MV-4-11 (cell line): ENCODE data around the gene ATG7.
"Not testable (repeated sequence)": the region's sequence is repeated elsewhere in the genome, so short reads cannot be mapped to it uniquely, and the experiment has no call there.

ENCODE experiments used
- DNase-seq: peaks from one replicate; lab custom pipeline; 2025; lab: John Stamatoyannopoulos, UW

ATG7 gene

DNA sequence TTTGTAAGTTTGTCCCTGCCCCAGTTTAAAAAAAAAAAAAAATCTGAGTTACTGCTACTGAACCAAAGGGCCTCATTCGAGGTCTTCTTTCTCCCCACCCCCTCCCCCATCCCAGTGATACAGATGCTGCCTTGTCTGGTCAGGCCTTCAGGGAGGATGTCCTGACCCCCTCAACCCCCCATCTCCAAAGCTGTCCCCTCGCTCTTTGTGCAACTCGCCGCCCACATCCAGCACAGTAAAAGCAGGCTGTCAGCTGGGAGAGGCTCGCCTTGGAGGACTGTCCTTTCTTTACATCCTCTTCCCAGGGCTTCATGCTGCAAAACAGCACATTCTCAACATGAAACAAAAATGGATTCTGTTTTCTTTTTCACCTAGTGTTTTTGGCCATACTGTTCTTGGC, 238.2 kb downstream of the ATG7 start:
- no peak for DNase-seq

DNA sequence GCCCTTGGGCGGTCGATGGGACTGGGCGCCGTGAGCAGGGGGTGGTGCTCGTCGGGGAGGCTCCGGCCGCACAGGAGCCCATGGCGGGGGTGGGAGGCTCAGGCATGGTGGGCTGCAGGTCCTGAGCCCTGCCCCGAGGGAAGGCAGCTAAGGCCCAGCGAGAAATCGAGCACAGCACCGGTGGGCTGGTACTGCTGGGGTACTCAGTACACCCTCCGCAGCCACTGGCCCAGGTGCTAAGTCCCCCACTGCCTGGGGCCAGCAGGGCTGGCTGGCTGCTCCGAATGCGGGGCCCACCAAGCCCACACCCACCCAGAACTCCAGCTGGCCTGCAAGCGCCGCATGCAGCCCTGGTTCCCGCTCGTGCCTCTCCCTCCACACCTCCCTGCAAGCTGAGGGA, 239.4 kb downstream of the ATG7 start:
- not testable (repeated sequence) for DNase-seq

- not testable (repeated sequence) for DNase-seq
Measured at GRCh38 chr3:11513125-11513816, 241.1 kb downstream of the ATG7 start.

GRCh38 chr3:11513817-11514135, 241.6 kb downstream of the ATG7 start:
- DNase-seq = no peak

DNA sequence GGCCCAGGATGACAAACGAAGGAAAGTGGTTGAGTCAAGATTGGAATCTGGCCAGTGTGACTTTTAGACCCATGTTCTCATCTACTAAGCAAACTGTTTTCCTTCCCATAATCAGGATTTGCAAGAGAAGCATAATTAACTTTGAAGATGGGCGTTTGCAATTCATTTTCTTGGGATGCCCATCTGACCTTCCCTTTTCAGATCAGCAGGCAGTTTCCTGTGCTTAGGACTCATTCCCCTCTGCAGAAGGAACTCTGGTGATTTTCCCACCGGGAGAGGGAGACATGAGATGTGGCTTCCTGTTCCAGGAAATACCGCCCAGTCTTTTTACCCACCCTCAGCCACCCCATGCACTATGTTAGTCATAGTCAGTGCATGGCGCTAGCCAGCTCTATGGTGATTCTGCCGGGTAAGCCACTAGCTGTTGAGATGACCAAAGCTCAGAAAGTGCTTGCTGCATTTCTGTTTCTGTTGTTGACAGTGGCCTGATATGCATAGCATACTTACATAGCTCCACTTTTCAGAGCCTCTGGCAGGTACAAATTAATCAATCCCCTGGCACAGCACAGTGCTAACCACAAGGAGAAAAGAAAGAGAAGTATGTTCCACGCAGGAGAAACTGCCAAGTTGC, 242.1 kb downstream of the ATG7 start:
- DNase-seq = peak; percentile 58

DNA sequence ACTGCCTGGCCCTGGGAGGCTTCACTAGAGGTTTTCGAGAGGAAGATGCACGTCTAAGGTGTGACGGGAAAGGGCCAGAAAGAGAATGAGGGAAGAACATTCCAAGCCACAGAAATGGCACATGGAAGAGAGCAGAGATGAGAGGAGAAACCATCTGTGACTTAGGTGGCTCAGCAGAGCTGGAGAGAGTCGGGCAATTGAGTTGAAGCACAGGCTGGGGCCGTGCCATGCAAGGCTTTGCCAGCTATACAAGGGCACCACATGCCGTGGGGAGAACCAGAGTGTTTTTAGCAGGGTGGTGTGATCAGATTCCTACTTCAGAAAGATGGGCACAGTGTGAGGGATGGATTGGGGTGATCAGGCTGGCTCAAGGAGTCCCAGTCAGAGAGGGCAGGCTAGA, 245.4 kb downstream of the ATG7 start:
- no peak for DNase-seq

DNA sequence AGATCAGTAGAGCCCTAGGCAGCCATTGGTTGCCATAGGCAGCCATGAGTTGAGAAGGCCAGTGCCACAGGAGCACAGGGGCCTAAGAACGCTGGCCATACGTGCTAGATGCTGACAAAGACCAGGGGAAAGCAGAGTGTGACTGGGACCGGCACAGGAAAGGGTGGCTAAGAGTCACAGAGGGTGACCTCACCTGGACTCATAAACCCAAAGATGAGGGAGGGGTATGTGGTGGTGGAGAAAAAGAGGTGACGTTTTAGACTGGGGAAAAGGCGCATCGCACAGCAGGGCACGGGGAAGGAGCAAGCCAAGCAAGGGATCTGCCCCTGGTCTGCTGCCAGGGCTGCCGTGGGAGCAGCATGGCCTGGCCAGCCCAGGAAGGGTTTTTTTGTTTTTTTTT, 249.0 kb downstream of the ATG7 start:
- DNase-seq = no peak

DNA sequence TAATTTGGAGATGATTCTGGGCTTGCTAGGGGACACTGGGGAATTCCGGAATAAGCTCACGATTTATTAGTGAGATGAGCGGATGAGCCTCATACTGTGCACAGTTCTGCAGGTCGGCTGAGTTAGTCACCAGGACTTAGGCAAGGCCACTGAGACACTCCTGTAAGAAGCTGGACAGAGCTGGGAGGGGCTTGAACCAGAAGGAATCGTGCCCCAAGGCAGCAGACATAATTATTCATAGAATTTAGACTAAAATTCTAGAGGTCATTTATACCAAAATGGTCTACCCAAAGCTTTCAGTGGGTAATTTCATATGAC, 250.2 kb downstream of the ATG7 start:
- DNase-seq = no peak

DNA sequence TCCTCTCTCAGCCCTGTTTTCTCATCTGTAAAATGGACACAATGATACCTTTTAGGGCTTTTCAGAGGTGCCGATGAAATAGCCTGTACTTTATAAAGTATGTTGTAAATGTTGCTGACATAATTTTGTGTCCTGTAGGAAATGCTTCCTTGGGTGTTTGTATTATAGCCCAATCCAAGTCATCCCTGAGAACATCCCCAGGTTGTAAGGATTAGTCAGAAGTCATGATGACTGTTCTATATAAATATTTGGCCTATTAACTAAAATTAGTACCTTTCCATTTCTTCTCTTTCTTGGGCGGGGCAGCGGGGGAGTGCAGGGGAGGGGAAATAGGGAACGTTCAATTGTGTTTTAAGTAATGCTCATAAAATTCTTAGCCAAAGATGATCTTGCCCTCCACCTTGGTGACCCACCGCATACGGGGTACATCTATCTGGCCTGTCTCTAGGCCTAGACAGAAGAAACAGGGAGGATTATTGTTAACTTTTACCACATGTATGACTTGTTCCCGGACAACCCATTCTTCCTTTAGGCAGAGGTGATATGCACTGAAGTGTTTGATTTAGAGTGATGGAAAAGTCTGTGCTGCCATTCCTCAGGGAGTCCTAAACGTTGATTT, 250.9 kb downstream of the ATG7 start:
- DNase-seq = no peak

- no peak for DNase-seq
Measured at GRCh38 chr3:11523572-11524101, 251.4 kb downstream of the ATG7 start.

DNA sequence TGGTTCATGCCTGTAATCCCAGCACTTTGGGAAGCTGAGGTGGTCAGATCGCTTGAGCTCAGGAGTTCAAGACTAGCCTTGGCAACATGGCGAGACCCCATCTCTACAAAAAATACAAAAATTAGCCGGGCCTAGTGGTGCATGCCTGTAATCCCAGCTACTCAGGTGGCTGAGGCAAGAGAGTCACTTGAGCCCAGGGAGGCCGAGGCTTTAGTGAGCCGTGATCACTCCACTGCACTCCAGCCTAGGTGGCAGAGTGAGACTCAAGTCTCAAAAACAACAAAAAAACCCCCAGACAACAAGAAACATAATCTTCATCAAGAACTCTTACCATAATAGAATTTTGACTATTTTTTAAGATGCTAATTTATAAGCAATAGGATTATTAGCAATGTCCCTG, 253.9 kb downstream of the ATG7 start:
- not testable (repeated sequence) for DNase-seq

DNA sequence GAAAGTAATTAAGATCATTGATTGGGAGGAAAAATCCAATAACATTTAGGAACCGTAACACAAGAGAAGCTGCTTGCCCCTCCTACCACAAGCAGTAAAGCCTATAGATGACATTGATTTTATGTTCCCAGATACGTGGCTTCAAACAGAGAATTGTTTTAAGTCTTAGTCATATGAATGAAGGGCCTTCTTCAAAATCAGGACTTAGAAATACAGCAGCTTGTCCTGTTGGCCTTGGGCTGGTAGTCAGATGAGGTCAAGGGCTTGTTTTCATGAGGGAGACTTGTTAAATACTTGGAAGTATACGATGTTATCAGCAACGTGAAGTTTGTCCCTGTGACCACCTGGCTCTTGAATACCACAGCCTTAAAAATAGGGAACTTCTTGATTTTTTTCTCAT, 257.1 kb downstream of the ATG7 start:
- no peak for DNase-seq

DNA sequence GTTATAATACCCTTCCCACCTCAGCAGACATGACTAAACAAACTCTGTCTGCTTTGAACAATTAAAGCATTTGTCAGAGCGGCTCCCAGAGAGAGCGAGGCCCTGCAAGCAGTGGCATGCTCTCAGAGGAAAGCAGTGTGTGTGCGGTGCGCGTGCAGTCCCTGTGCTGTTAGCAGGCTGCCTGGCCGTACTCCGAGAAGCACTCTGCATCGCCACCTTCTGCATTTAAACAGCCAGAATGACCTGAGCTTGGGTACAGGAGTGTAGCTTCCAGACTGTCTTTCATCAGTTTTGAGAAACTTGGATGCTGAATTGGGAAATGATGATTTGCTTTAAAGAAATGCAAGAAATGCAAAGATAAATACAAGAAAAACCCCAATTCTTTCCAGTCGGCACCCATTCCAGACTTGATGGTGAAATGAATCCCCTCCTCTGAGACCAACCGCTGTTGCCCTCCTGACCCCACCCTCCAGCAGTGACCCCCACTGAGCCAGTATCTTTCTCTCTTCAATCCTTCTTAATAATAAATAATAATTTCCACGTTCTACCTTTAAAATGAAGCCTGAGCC, 258.0 kb downstream of the ATG7 start:
- no peak for DNase-seq

GRCh38 chr3:11532931-11533391, 260.8 kb downstream of the ATG7 start:
- DNase-seq = no peak

DNA sequence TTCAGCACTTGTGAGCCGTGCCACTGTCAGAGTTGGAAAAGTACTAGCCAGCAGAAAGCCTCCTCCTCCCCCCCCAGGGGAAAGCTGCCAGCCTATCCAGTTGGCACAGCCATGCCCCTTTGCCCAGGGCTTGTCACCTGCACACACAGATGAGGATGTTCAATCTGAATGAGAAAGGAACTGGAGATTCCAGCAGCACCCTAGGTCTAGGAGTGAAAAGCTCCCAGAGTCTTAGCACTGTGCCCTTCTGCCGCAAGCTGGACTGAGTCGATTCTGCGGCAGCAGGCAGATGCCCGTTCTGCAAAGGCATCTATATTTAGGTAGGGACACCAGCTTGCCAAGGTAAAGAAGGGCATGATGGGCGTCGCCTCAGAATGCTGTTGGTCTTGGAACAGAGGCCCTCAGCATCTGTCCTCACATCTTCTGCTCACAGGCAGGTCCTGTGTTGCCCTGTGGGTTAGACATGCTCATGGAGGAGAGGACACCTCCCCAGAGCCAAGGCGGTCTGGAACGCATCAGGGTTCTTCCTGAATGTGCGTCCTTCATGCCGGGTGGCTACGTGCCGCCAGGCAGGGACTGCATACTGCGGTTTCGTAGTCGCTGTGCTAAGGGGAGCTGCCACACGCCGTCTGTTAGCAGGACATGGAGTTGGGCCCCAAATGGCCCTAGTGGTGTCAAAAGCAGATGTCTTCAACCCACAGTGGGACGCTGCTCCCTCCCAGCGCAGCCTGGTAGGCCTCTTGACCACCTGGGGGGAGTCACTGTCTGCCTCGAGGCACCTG, 262.0 kb downstream of the ATG7 start:
- DNase-seq = no peak

GRCh38 chr3:11534793-11535101, 262.6 kb downstream of the ATG7 start:
- DNase-seq = no peak

GRCh38 chr3:11535243-11535960, 263.2 kb downstream of the ATG7 start:
- no peak for DNase-seq

DNA sequence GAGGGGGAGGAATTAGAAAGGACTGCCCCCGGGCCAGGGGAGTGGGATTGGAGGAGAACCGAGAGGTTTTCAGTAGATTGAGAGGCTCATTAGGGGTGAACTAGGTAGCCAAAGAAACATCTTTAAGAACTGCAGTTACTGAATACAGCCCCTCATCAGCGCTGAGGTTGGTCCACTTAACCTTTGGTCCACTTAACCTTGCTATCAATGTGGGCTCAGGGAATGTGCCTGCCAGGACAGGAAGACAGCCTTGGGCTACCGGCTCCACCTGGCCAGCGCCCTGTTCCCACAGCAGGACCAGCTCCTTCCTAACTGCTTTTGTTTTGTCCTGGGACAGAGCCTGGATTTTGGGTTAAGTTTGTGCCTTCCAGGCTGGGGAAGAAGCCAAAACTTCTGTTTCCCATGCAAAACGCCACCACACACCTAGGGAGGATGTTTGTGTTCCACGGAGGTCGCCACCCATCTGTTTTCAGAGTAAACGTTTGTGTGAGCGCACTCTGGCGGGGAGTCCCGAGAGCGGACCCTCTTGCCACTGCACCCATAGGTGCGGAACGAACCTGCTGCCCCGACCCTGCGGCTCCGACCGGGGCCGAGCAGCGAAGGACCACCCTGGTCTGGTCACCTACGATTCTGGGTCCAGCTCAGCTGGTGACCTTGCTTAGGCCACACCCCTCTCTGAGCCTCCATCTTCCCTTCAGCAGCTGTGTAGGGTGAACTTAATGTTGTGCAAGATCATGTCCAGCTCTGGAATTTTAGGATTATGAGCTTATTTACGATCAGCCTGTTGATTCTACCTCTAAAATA, 264.1 kb downstream of the ATG7 start:
- DNase-seq = no peak

DNA sequence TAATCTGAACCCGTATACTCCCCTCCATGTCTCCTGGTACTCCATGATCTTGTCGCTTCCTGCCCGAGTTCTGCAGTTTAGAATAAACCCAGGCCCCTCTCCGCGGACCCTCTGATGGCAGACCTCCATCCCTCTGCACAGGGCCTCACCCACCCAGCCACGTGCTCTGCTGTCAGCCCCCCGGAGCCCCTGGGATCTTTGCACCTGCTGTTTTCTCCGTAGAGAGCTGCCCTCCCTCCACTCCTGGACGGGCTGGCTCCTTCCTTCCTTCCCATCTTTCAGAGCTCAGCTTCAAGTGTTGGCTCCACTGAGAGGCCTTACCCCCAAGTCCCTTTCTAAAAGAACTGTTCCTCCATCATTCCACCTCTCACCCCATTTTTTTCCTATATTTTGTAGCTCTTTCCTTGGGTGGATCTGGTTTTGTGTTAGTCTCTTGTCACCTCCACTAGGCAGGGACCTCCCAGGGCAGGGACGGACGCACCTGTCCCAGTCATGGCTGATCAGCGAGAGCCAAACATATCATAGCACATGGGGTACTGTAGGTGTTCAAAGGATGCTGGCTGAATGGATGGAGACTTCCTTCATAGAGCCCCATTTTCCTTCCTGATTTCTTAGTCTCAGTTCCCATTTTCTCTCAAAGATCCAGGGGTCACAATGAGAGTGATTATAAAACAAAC, 264.9 kb downstream of the ATG7 start:
- peak; percentile 73 for DNase-seq

DNA sequence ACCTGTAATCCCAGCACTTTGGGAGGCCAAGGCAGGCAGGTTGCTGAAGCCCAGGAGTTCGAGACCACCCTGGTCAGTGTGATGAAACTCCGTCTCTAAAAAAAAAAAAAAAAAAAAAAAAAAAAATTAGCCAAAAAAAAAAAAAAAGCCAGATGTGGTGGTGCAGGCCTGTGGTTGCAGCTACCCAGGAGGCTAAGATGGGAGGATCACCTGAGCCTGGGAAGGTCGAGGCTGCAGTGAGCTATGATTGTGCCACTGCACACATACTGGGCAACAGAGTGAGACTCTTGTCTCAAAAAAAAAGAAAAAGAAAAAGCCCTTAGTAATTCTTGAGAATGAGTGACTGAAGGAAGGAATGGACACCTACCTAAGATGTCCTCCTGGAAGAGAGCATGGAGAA, 266.4 kb downstream of the ATG7 start:
- DNase-seq = no peak
